Small intestine (tissue), 7 donors: Measurements from ENCODE around the gene EYS. TPM values are rescaled to one million over a fixed set of nuclear protein-coding genes. Genes with fewer than 3 reads are reported as not detected.

Experiments
- DNase-seq, 2 donors: peaks; one replicate each; pipeline versions ENCODE4 v3.0.0 to v3.0.0-alpha.2; 2013
- FAIRE-seq: peaks from 2 replicates; lab custom pipeline; 2012; peaks lifted over from hg19 to GRCh38; lab: Jason Lieb, UNC
- H3K27ac ChIP-seq, 3 donors: one replicate each; pipeline ENCODE4 v1.5.1; 2013; ENCODE audit warnings: low read length in 2 of 3, mild to moderate bottlenecking in 2 of 3, control low read depth in 1 of 3, inconsistent platforms in 1 of 3, low read depth in 1 of 3, moderate library complexity in 1 of 3
- H3K27me3 ChIP-seq, 3 donors: one replicate each; pipeline ENCODE4 v1.6.1; 2013; ENCODE audit warnings: low read length in 3 of 3, inconsistent platforms in 1 of 3; ENCODE audit not compliant: control insufficient read depth in 3 of 3, insufficient read depth in 3 of 3
- H3K36me3 ChIP-seq, 3 donors: one replicate each; pipeline ENCODE4 v1.6.1; 2013; ENCODE audit warnings: low read length in 3 of 3, inconsistent platforms in 1 of 3, low read depth in 1 of 3, mild to moderate bottlenecking in 1 of 3, moderate library complexity in 1 of 3; ENCODE audit not compliant: control insufficient read depth in 3 of 3, insufficient read depth in 2 of 3
- H3K4me1 ChIP-seq, 3 donors: one replicate each; pipeline ENCODE4 v1.6.1; 2013; ENCODE audit warnings: low read length in 2 of 3, inconsistent platforms in 1 of 3, low read depth in 1 of 3, mild to moderate bottlenecking in 1 of 3, moderate library complexity in 1 of 3; ENCODE audit not compliant: control insufficient read depth in 3 of 3, insufficient read depth in 2 of 3
- H3K4me3 ChIP-seq, 3 donors: one replicate each; pipeline ENCODE4 v1.5.1; 2013; ENCODE audit warnings: low read length in 3 of 3, control low read depth in 1 of 3, inconsistent platforms in 1 of 3, low read depth in 1 of 3, mild to moderate bottlenecking in 1 of 3, moderate library complexity in 1 of 3
- H3K9me3 ChIP-seq, 2 donors: one replicate each; pipeline ENCODE4 v1.6.1; 2013; ENCODE audit warnings: low read depth in 1 of 2, low read length in 1 of 2; ENCODE audit not compliant: control insufficient read depth in 2 of 2, insufficient read depth in 1 of 2
- WGBS, 3 donors: extraction: QIAGEN DNeasy Blood & Tissue Kit; methylation state at CpG; one replicate each; pipeline ENCODE4 v1.1.7; 2013; 5-methylcytosine and 5-hydroxymethylcytosine counted together
- polyA plus RNA-seq, 4 donors: library from polyadenylated mRNA; stranded (reverse) in 3 of 4; unstranded in 1 of 4; fragments of 200-250 nt in 3 of 4; fragments of 120-200 nt in 1 of 4; gene quantifications; one replicate each; pipeline versions ENCODE4 v1.2.1 to v1.2.3, GENCODE V29; 2013
- donor health status: healthy with polysubstance abuse.
- donor health status: control.
- donor health status: control.
- donor health status: Bipolar disorder and iron deficiency.
- donor health status: healthy.

EYS gene
- polyA plus RNA-seq, 4 donors, result 0.78 TPM; not detected in 3

DNA sequence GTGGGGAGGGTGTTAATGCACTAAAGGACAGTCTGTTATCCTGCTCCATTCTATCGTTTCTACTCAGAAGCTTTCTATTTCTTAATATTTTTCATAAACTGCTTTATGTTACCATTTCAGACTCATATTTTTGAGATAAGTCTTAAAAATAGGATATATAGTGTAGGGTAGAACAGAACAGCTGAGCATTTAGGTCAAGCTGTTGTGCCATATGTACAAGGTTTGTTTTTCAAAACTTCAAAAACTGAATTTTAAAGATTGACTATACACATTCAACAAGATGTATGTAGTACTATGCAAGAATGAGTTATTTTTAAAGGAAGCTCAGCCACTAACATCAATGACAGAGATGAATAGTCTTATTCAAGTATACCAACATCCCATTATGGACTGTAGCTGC is 1634.3 kb downstream of the EYS start:
- no peak for FAIRE-seq
- Histone ChIP-seq H3K27ac (no peak overlapping the region), H3K9me3 (no peaks in the 10 kb centered on the region), H3K36me3 (no peaks in the 10 kb centered on the region), H3K4me1 (no peaks in the 10 kb centered on the region), H3K4me3 (no peak overlapping the region), H3K27me3 (no peaks in the 10 kb centered on the region)
- no peak for DNase-seq
- WGBS, 3 donors, result 74 to 86% (median 76%) methylated on average over 1 of the region's 1 CpG

DNA sequence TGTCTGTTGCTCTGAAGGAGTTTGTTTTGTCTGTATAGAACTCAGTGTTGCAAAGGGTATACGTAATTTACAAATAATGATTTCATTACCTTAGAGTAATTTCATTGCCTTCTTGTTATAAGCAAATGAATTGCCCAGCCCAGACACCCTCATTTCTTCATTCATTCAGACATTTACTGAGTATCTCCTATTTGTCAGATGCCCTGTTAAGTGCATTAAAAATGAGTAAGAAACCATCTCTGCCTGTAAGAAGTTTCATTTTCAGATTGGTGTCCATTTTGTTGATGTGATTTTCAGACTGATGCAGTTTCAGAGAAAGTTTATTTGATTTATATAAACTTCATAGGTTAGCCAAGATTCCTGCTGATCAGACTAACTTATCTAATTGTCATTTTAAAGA is 1642.1 kb downstream of the EYS start:
- no peak overlapping the region for H3K4me3 ChIP-seq

DNA sequence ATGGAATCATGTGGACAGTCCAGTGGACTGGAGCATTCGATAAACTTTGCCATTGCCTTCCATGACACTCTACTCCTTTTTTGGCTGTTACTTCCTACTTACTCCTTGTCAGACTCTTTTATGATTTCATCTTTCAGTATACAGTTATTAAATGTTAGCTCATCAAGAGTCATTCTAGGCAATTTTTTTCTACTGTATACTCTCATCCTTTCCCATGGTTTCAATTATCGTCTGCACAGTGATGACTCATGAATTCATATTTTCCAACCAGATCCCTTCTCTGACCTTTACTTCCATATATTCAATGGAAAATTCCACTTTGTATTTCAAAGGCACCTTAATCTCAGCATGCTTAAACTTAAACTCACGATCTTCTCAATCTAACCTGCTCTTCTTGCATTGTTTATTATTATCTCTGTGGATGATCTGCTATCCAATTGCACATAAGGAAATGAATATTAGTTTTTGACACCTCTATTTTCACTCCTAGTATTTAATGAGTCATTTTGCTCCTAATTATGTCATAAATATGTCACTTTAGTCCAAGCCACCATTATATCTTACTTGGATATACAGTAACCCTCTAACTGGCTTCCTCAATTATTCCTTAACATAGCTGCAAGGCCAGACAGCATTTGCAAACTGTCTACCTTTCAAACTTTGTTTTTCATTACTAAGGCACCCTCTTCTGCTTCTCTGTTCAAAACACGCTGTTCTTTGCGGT is 1643.9 kb downstream of the EYS start:
- Histone ChIP-seq H3K4me3 (no peak overlapping the region), H3K27me3 (no peaks in the 10 kb centered on the region), H3K9me3 (no peaks in the 10 kb centered on the region), H3K27ac (no peak overlapping the region), H3K4me1 (no peaks in the 10 kb centered on the region), H3K36me3 (no peaks in the 10 kb centered on the region)
- DNase-seq (no peak), FAIRE-seq (no peak)
- 71 to 83% (median 81%) methylated on average over 5 of the region's 5 CpGs for WGBS, 3 donors

More for the DNA sequence above, 1642.1 kb downstream of the EYS start:
- 55 to 85% (median 66%) methylated on average over 1 of the region's 1 CpG for WGBS, 3 donors
- no peak overlapping the region for H3K27ac ChIP-seq
- H3K36me3 ChIP-seq, result no peaks in the 10 kb centered on the region
- no peak for FAIRE-seq
- DNase-seq, result no peak
- H3K4me1 ChIP-seq, result no peaks in the 10 kb centered on the region
- no peaks in the 10 kb centered on the region for H3K9me3 ChIP-seq
- H3K27me3 ChIP-seq, result no peaks in the 10 kb centered on the region

DNA sequence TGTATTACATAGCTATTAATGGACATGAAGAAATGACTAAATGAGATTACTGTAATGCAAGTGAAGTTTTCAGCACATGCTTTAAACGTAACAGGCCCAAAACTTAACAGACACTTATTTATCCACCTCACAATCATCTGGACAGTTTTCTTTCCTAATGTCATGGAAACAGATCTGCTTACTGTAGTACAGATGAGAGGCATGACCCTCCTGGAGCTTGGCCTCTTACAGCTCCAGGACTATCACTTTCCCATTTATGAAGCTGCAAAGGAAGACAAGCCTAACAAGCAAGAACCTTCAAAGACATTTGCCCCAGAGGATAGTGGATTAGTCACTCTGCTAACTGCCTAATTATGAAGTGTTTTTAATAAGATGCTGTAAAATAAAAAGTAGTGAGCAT is 1652.2 kb downstream of the EYS start:
- 88 to 93% (median 92%) methylated on average over 1 of the region's 1 CpG for WGBS, 3 donors
- Histone ChIP-seq H3K36me3 (no peaks in the 10 kb centered on the region), H3K9me3 (no peaks in the 10 kb centered on the region), H3K4me3 (no peak overlapping the region), H3K27ac (no peak overlapping the region), H3K27me3 (no peaks in the 10 kb centered on the region), H3K4me1 (no peaks in the 10 kb centered on the region)
- DNase-seq, result no peak
- FAIRE-seq, result no peak

DNA sequence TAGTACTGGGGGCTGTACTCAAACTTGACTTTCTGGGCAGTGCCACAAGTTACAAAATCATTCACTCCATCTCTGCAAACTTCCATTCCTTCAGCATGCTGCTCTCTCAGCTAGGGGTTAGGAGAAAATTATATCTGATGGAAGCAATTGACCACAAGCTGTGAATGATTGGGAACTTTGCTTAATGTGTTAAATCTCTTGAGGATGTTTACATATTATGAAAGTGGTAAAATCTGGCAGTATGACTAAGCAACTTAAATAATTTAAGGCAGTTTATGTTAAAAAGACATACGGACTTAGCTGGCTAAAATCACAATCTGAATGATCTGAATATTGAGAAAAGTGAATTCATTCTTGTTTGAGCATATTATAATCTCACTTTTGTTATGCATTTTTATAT is 1656.4 kb downstream of the EYS start:
- 54 to 61% (median 56%) methylated on average over 1 of the region's 1 CpG for WGBS, 3 donors
- FAIRE-seq, result no peak

DNA sequence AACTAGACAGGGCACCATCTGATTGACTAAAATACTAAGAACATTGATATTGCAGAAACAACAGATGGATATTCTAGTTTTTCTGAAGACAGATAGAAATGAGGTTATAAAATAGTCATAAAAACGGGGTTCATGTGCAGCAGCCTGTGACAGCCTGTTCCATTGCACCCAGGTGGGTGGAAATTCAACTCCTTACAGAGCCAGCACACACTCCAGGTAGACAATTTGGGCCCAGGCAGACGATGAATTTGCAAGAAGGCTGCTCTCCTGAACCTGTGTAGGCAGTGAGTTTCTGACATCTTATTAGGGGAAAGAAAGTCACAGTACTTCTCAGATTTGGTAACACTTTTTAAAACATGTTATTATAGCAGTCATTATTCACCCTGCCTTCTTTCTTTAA is 1657.3 kb downstream of the EYS start:
- DNase-seq (no peak), FAIRE-seq (no peak)
- H3K27ac ChIP-seq, result no peak overlapping the region
- no peak overlapping the region for H3K4me3 ChIP-seq
- H3K36me3 ChIP-seq, result no peaks in the 10 kb centered on the region
- H3K27me3 ChIP-seq, result no peaks in the 10 kb centered on the region
- 30 to 66% (median 41%) methylated on average over 2 of the region's 2 CpGs for WGBS, 3 donors
- no peaks in the 10 kb centered on the region for H3K4me1 ChIP-seq
- H3K9me3 ChIP-seq, result no peaks in the 10 kb centered on the region

More for the DNA sequence above, 1656.4 kb downstream of the EYS start:
- Histone ChIP-seq H3K4me1 (no peaks in the 10 kb centered on the region), H3K27me3 (no peaks in the 10 kb centered on the region), H3K4me3 (no peak overlapping the region), H3K9me3 (no peaks in the 10 kb centered on the region), H3K36me3 (no peaks in the 10 kb centered on the region), H3K27ac (no peak overlapping the region)
- no peak for DNase-seq

DNA sequence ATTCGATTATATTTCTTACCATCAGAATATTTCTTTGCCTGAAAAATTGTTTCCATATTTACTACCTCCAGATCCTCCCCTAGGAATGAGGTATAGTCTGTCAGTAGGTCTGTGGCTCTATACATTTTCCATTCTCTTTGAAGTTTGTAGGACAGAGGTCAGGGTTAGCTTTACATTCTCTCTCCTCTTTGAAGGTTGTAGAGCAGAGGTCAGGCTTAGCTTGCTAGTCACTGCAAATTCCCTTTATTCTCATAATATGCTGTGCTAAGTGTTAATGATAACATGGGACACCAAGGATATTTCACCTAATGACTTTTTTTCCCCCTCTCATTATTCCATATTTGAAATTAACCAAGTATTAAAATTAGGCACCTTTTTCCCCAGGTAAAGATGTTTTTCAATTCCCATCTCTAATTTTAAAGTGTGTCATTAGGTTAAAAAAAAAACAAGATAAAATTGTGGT is 1660.2 kb downstream of the EYS start:
- Histone ChIP-seq H3K36me3 (no peaks in the 10 kb centered on the region), H3K4me3 (no peak overlapping the region), H3K4me1 (no peaks in the 10 kb centered on the region), H3K9me3 (no peaks in the 10 kb centered on the region), H3K27me3 (no peaks in the 10 kb centered on the region), H3K27ac (no peak overlapping the region)
- DNase-seq, result no peak
- no peak for FAIRE-seq
- WGBS, 3 donors, result 48 to 66% (median 50%) methylated on average over 1 of the region's 1 CpG

DNA sequence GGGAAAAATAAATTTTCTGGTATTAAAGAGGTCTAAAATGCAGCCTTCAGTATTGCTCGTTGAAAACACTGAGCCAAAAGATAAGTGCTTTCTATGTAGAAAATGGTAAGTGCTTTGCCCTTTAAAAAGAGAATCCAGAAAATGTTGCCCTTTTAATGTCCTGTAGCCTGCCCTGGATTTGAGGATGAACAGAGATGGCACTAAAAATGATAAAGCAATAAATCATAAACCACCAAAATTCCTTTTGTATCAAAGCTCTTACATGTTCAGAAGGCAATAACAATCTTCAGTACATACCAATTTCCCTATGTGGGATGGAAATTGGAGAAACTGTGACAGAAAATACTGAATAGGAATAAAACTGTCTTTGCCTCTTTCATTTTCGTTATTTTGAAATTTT is 1665.7 kb downstream of the EYS start:
- Histone ChIP-seq H3K4me3 (no peak overlapping the region), H3K4me1 (no peaks in the 10 kb centered on the region), H3K27ac (no peak overlapping the region), H3K27me3 (no peaks in the 10 kb centered on the region), H3K9me3 (no peaks in the 10 kb centered on the region), H3K36me3 (no peaks in the 10 kb centered on the region)
- FAIRE-seq (no peak), DNase-seq (no peak)
- 47 to 67% (median 49%) methylated on average over 2 of the region's 2 CpGs for WGBS, 3 donors

DNA sequence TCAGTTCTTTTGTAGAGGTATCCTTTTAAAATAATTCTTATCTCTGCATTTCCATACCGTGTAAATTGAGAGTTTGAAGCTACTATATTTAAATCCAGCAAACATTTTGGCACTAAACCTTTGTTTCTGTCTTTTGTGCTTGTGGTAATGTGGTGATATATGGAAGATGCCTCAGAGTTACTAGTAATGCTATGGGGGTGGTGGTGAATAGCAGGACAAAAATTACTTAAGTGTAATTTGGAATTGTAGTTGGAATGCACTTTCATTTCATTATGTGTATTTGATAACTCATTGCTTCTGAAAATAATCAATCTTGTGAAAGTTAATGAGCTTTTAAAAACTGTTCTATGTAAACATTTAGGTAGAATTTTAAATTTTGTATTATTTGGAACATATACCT is 1666.9 kb downstream of the EYS start:
- no peak overlapping the region for H3K4me3 ChIP-seq
- DNase-seq, result no peak
- H3K27me3 ChIP-seq, result no peaks in the 10 kb centered on the region
- H3K9me3 ChIP-seq, result no peaks in the 10 kb centered on the region
- no peaks in the 10 kb centered on the region for H3K36me3 ChIP-seq
- WGBS, 3 donors, result 53 to 57% (median 55%) methylated on average over 1 of the region's 1 CpG
- no peak for FAIRE-seq
- H3K27ac ChIP-seq, result no peak overlapping the region
- no peaks in the 10 kb centered on the region for H3K4me1 ChIP-seq
